Measurements from ENCODE around the gene TNS1.

Gene TNS1

GRCh38 chr2:217980036-217980435, 22.8 kb downstream of the TNS1 start:
- no peak for DNase-seq (ENCODE audit: low read depth)

- no peak for DNase-seq (ENCODE audit: low read depth)
Observed at GRCh38 chr2:217979151-217979811, 23.5 kb downstream of the TNS1 start.

- no peak for DNase-seq (ENCODE audit: low read depth)
Observed at GRCh38 chr2:217978536-217979150, 24.2 kb downstream of the TNS1 start.

- DNase-seq (ENCODE audit: low read depth), result no peak
Observed at GRCh38 chr2:217977840-217978535, 24.8 kb downstream of the TNS1 start.

- no peak for DNase-seq (ENCODE audit: low read depth)
Observed at GRCh38 chr2:217976301-217976700, 26.5 kb downstream of the TNS1 start.

- DNase-seq (ENCODE audit: low read depth), result no peak
Observed at GRCh38 chr2:217975626-217976025, 27.2 kb downstream of the TNS1 start.

- no peak for DNase-seq (ENCODE audit: low read depth)
Observed at GRCh38 chr2:217974389-217975005, 28.3 kb downstream of the TNS1 start.

- no peak for DNase-seq (ENCODE audit: low read depth)
Observed at GRCh38 chr2:217973008-217973787, 29.6 kb downstream of the TNS1 start.

GRCh38 chr2:217972490-217972889, 30.3 kb downstream of the TNS1 start:
- DNase-seq (ENCODE audit: low read depth), result no peak

- no peak for DNase-seq (ENCODE audit: low read depth)
Observed at GRCh38 chr2:217972037-217972436, 30.8 kb downstream of the TNS1 start.

GRCh38 chr2:217971166-217971565, 31.6 kb downstream of the TNS1 start:
- DNase-seq (ENCODE audit: low read depth), result no peak

- DNase-seq (ENCODE audit: low read depth), result no peak
Observed at GRCh38 chr2:217970206-217970605, 32.6 kb downstream of the TNS1 start.

GRCh38 chr2:217969588-217969987, 33.2 kb downstream of the TNS1 start:
- DNase-seq (ENCODE audit: low read depth), result no peak

- DNase-seq (ENCODE audit: low read depth), result no peak
Observed at GRCh38 chr2:217968023-217968422, 34.8 kb downstream of the TNS1 start.

- DNase-seq (ENCODE audit: low read depth), result no peak
Observed at GRCh38 chr2:217966423-217967070, 36.2 kb downstream of the TNS1 start.

- DNase-seq (ENCODE audit: low read depth), result no peak
Observed at GRCh38 chr2:217964275-217965161, 38.3 kb downstream of the TNS1 start.

GRCh38 chr2:217960351-217960750, 42.4 kb downstream of the TNS1 start:
- no peak for DNase-seq (ENCODE audit: low read depth)

- DNase-seq (ENCODE audit: low read depth), result no peak
Observed at GRCh38 chr2:217959723-217960122, 43.1 kb downstream of the TNS1 start.

- DNase-seq (ENCODE audit: low read depth), result no peak
Observed at GRCh38 chr2:217958884-217959225, 43.9 kb downstream of the TNS1 start.

- DNase-seq (ENCODE audit: low read depth), result no peak
Observed at GRCh38 chr2:217958206-217958883, 44.5 kb downstream of the TNS1 start.
